Calu3 (cell line): ENCODE measurements around the gene CCBE1. TPM values are rescaled to one million over a fixed set of nuclear protein-coding genes. Genes with fewer than 3 reads are reported as not detected.

Source experiments
- BruUV-seq: library from RNA; stranded (reverse); fragments of 400-500 nt; replicated peaks from 2 replicates; lab custom pipeline; 2021; lab: Mats Ljungman, UMichigan
- CTCF ChIA-PET: fragments of 300-600 bp; sonication (Branson Sonifier 250); formaldehyde crosslinking; loops from one replicate; lab custom pipeline; 2022; ENCODE audit warnings: antibody characterized with exemption; lab: Charles Lee
- DNase-seq: peaks from one replicate; pipeline ENCODE4 v3.0.0; 2022
- H3K27ac Mint-ChIP-seq: one replicate; pipeline ENCODE4 v1.8.0; 2022; ENCODE audit warnings: mixed read lengths; ENCODE audit not compliant: unreplicated experiment
- H3K27me3 Mint-ChIP-seq: one replicate; pipeline ENCODE4 v1.8.0; 2022; ENCODE audit warnings: mixed read lengths; ENCODE audit not compliant: unreplicated experiment
- H3K36me3 Mint-ChIP-seq: one replicate; pipeline ENCODE4 v1.8.0; 2022; ENCODE audit warnings: mild to moderate bottlenecking, moderate library complexity, mixed read lengths; ENCODE audit not compliant: insufficient read depth, unreplicated experiment
- H3K4me1 Mint-ChIP-seq: one replicate; pipeline ENCODE4 v1.8.0; 2022; ENCODE audit warnings: mild to moderate bottlenecking, low read depth, mixed read lengths; ENCODE audit not compliant: unreplicated experiment
- H3K4me3 Mint-ChIP-seq: one replicate; pipeline ENCODE4 v1.8.0; 2022; ENCODE audit warnings: mild to moderate bottlenecking, low read depth, moderate library complexity, mixed read lengths; ENCODE audit not compliant: unreplicated experiment
- H3K9me3 Mint-ChIP-seq: one replicate; pipeline ENCODE4 v1.8.0; 2022; ENCODE audit warnings: low read depth, mixed read lengths; ENCODE audit not compliant: unreplicated experiment
- intact Hi-C: fragments of 100-400 bp; cut with micrococcal nuclease; formaldehyde crosslinking; loops from one replicate; pipeline ENCODE4 v1.10.0; 2022; ENCODE audit not compliant: unreplicated experiment
- total RNA-seq: library from RNA; stranded (reverse); gene quantifications from 2 replicates; pipeline ENCODE4 v1.2.3, GENCODE V29; 2022
- TF ChIP-seq, protein P1 (sequence below): fragments of 200-600 bp; IDR thresholded peaks from one replicate; pipeline ENCODE4 v1.8.0; 2022; ENCODE audit warnings: antibody characterized with exemption; ENCODE audit not compliant: unreplicated experiment

Gene CCBE1
- total RNA-seq, 1 experiment from 2014 or later = 0.12 TPM

DNA sequence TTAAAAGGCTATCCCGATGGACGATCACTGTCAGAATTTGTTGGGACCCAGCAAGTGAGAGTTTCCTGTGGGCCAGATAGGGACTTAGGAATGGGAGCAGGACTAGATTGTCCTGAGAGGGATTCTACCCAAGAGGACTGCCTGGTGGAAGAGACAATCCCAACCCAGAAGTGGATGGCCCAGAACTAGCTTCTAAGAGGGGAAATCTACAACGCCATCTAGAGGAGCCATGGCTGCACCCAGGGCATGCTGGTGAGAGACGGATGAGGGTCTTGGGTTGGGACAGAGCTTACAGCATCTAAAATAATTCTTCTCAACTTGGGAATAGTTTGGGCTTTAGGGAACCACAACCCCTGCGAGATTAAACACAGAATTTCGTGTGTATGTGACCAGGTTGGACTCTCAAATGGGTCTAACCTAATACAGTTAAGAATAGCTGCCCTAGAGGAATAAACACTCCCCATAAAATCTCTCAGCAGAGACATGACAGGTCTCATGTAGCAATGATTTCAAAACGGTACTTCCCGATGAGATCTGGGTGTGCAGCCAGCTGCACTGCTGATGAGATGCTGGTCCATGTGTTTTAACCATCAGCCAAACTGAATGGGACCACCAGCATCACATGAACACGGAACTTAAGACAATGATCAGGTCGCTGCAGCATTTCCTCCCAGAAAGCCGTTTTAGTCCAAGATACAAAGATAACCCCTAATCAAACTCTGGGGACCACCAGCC is 50.8 kb downstream of the CCBE1 start:
- H3K27ac Mint-ChIP-seq = no peak overlapping the region
- no peaks in the 10 kb centered on the region for H3K9me3 Mint-ChIP-seq
- peaks cover 81% of the 10 kb centered on the region for H3K27me3 Mint-ChIP-seq
- DNase-seq = no peak
- TF ChIP-seq, protein P1, sequence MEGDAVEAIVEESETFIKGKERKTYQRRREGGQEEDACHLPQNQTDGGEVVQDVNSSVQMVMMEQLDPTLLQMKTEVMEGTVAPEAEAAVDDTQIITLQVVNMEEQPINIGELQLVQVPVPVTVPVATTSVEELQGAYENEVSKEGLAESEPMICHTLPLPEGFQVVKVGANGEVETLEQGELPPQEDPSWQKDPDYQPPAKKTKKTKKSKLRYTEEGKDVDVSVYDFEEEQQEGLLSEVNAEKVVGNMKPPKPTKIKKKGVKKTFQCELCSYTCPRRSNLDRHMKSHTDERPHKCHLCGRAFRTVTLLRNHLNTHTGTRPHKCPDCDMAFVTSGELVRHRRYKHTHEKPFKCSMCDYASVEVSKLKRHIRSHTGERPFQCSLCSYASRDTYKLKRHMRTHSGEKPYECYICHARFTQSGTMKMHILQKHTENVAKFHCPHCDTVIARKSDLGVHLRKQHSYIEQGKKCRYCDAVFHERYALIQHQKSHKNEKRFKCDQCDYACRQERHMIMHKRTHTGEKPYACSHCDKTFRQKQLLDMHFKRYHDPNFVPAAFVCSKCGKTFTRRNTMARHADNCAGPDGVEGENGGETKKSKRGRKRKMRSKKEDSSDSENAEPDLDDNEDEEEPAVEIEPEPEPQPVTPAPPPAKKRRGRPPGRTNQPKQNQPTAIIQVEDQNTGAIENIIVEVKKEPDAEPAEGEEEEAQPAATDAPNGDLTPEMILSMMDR = no peak
- BruUV-seq = no TSS peak
- H3K4me1 Mint-ChIP-seq = no peaks in the 10 kb centered on the region
- no peaks in the 10 kb centered on the region for H3K36me3 Mint-ChIP-seq
- H3K4me3 Mint-ChIP-seq = no peak overlapping the region
- intact Hi-C loops = no loop called here
- CTCF ChIA-PET = interaction anchor here (0.6 kb wide), 1 partner anchor 285 kb away, joined by 3 read pairs; no protein-coding TSS in a partner anchor

DNA sequence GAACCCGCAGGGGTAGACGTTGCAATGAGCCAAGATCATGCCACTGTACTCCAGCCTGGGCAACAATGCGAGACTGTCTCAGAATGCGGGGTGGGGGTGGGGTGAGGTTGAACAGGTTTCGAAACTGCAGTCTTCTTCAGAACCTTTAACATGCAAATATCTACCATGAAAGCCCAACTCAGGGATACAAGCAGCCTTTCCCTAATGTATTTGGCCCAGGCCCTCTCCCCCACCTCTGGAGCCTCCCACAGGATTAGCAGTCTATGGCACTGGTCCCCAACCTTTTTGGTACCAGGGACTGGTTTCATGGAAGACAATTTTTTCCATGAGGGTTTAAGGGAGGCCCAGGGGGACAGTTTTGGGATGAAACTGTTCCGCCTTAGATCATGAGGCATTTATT is 53.5 kb downstream of the CCBE1 start:
- no peaks in the 10 kb centered on the region for H3K9me3 Mint-ChIP-seq
- no peak for DNase-seq
- no peak overlapping the region for H3K27ac Mint-ChIP-seq
- CTCF ChIA-PET = no interaction called here
- no peaks in the 10 kb centered on the region for H3K4me1 Mint-ChIP-seq
- no peak overlapping the region for H3K4me3 Mint-ChIP-seq
- TF ChIP-seq, protein P1 = no peak
- intact Hi-C loops = no loop called here
- H3K27me3 Mint-ChIP-seq = peaks cover 77% of the 10 kb centered on the region
- no peaks in the 10 kb centered on the region for H3K36me3 Mint-ChIP-seq
- BruUV-seq = no TSS peak

DNA sequence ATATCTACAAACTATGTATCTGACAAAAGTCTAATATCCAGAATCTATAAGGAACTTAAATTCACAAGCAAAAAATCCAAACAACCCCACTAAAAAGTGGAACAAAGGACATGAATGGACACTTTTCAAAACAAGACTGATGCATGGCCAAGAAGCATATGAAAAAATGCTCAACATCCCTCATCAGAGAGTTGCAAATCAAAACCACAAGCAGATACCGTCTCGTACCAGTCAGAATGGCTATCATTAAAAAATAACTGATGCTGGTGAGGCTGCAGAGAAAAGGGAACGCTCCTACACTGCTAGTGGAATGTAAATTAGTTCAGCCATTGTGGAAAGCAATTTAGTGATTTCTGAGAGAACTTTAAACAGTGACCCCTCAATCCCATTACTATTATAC is 56.5 kb downstream of the CCBE1 start:
- BruUV-seq = no TSS peak
- H3K9me3 Mint-ChIP-seq = no peaks in the 10 kb centered on the region
- intact Hi-C loops = no loop called here
- TF ChIP-seq, protein P1 = no peak
- H3K27ac Mint-ChIP-seq = no peak overlapping the region
- H3K4me1 Mint-ChIP-seq = no peaks in the 10 kb centered on the region
- no peaks in the 10 kb centered on the region for H3K36me3 Mint-ChIP-seq
- peaks cover 59% of the 10 kb centered on the region for H3K27me3 Mint-ChIP-seq
- no peak for DNase-seq
- no peak overlapping the region for H3K4me3 Mint-ChIP-seq
- CTCF ChIA-PET = no interaction called here

DNA sequence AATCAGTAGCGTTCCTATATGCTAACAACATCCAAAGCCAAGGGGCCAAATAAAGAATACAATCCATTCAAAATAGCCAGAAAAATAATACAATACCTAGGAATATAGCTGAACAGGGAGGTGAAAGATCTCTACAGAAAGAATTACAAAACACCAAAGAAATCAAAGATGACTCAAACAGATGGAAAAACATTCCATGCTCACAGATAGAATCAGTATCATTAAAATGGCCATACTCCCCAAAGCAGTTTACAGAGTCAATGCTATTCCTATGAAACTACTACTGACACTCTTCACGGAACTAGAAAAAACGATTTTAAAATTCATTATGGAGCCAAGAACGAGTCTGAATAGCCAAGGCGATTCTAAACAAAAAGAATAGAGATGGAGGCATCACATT is 57.4 kb downstream of the CCBE1 start:
- H3K4me3 Mint-ChIP-seq = no peak overlapping the region
- DNase-seq = no peak
- no peak overlapping the region for H3K27ac Mint-ChIP-seq
- H3K9me3 Mint-ChIP-seq = no peaks in the 10 kb centered on the region
- TF ChIP-seq, protein P1 = no peak
- BruUV-seq = no TSS peak
- intact Hi-C loops = no loop called here
- CTCF ChIA-PET = no interaction called here
- no peaks in the 10 kb centered on the region for H3K36me3 Mint-ChIP-seq
- H3K4me1 Mint-ChIP-seq = no peaks in the 10 kb centered on the region
- peaks cover 55% of the 10 kb centered on the region for H3K27me3 Mint-ChIP-seq
